HS-5 (cell line): ENCODE results near the gene PDGFRA.
"Not testable (repeated sequence)": the region's sequence is repeated elsewhere in the genome, so short reads cannot be mapped to it uniquely, and the experiment has no call there.

ENCODE experiments used
- DNase-seq: peaks from one replicate; pipeline ENCODE4 v3.0.0-alpha.2; 2012; ENCODE audit warnings: low read depth

The PDGFRA gene

GRCh38 chr4:54228056-54228527 is 1.0 kb upstream of the PDGFRA start:
- no peak for DNase-seq

- no peak for DNase-seq
Observed at GRCh38 chr4:54228546-54228945, 547 bp upstream of the PDGFRA start.

GRCh38 chr4:54229631-54230483 is 764 bp downstream of the PDGFRA start:
- no peak for DNase-seq

GRCh38 chr4:54230484-54231418 is 1.7 kb downstream of the PDGFRA start:
- DNase-seq = no peak

GRCh38 chr4:54231419-54231767 is 2.3 kb downstream of the PDGFRA start:
- DNase-seq = no peak

- DNase-seq = no peak
Observed at GRCh38 chr4:54231768-54232688, 2.9 kb downstream of the PDGFRA start.

GRCh38 chr4:54233277-54233696 is 4.2 kb downstream of the PDGFRA start:
- DNase-seq = no peak

- DNase-seq = no peak
Observed at GRCh38 chr4:54233697-54234496, 4.8 kb downstream of the PDGFRA start.

GRCh38 chr4:54234497-54235205 is 5.6 kb downstream of the PDGFRA start:
- DNase-seq = no peak

- not testable (repeated sequence) for DNase-seq
Observed at GRCh38 chr4:54236316-54236715, 7.2 kb downstream of the PDGFRA start.

GRCh38 chr4:54237770-54238169 is 8.7 kb downstream of the PDGFRA start:
- DNase-seq = no peak

- no peak for DNase-seq
Observed at GRCh38 chr4:54238389-54238788, 9.3 kb downstream of the PDGFRA start.

GRCh38 chr4:54241268-54241823 is 12.3 kb downstream of the PDGFRA start:
- DNase-seq = not testable (repeated sequence)

GRCh38 chr4:54243541-54243940 is 14.4 kb downstream of the PDGFRA start:
- DNase-seq = not testable (repeated sequence)

- not testable (repeated sequence) for DNase-seq
Observed at GRCh38 chr4:54252312-54252711, 23.2 kb downstream of the PDGFRA start.

- no peak for DNase-seq
Observed at GRCh38 chr4:54254116-54254914, 25.2 kb downstream of the PDGFRA start.

GRCh38 chr4:54254915-54255246 is 25.8 kb downstream of the PDGFRA start:
- no peak for DNase-seq

GRCh38 chr4:54255881-54256280 is 26.8 kb downstream of the PDGFRA start:
- DNase-seq = no peak
